ENCODE results near the gene IQSEC1.
A peak's percentile ranks its signal among the peaks of the same experiment; 100 is the strongest.

DNA sequence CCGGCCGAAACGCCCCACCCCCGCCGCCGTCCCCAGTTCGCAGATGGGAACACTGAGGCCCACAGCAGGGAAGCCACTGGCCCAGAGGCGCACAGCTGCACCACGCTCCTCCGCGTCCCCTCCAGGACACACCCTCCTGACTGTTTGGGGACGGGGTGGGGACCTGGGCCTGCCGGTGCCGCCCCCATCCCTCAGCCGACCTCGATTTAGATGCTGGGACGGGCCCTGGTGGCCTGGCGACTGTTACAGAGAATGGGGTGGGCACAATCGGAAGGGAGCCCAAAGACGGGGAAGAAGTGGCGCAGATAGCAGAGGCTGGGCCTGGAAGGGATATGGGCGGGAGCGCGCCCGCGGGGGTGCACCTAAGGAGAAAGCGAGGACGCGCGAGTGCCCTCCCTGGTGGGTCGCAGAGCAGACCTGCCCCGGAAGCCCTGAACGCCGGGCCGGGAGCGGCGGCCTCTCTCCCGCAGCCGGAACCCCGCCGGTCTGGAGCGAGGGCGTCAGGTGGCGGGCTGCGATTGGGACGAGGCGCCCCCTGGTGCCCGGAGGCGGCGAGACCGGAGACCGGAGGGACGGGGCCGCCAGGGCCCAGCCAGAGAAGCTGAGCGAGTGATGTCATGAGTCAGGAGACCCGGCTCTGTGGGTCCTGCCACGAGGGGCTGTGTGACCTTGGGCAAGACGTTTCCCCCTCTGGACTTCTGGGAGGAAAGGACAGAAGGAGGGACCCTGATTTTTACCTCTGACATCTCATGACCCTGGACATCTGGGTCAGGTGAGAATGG lies 78.4 kb downstream of the IQSEC1 start:
- peak; percentile 90 to 97 (median 92) for TF ChIP-seq CTCF (IDR thresholded peaks at IDR 0.05)
- no peak for TF ChIP-seq EP300 (IDR thresholded peaks at IDR 0.05; ENCODE audit: low read depth)
- peak; percentile 90 for TF ChIP-seq POLR2A (IDR thresholded peaks at IDR 0.05)

Measured in transverse colon (tissue), 3 donors.